DLD1 (cell line): Measurements from ENCODE around the gene GPR143.
"Not testable (repeated sequence)": the region's sequence is repeated elsewhere in the genome, so short reads cannot be mapped to it uniquely, and the experiment has no call there.

Experiments
- in situ Hi-C: cut with HindIII; loops from 2 replicates; pipeline ENCODE4 v1.10.0; 2017; ENCODE audit warnings: low sequenced_read_pairs

Gene GPR143

GRCh38 chrX:9770319-9770718, 4.7 kb upstream of the GPR143 start:
- in situ Hi-C loops, result no loop called here

GRCh38 chrX:9768321-9768839, 2.7 kb upstream of the GPR143 start:
- in situ Hi-C loops, result not testable (repeated sequence)

- in situ Hi-C loops, result no loop called here
Measured at GRCh38 chrX:9767375-9767774, 1.7 kb upstream of the GPR143 start.

DNA sequence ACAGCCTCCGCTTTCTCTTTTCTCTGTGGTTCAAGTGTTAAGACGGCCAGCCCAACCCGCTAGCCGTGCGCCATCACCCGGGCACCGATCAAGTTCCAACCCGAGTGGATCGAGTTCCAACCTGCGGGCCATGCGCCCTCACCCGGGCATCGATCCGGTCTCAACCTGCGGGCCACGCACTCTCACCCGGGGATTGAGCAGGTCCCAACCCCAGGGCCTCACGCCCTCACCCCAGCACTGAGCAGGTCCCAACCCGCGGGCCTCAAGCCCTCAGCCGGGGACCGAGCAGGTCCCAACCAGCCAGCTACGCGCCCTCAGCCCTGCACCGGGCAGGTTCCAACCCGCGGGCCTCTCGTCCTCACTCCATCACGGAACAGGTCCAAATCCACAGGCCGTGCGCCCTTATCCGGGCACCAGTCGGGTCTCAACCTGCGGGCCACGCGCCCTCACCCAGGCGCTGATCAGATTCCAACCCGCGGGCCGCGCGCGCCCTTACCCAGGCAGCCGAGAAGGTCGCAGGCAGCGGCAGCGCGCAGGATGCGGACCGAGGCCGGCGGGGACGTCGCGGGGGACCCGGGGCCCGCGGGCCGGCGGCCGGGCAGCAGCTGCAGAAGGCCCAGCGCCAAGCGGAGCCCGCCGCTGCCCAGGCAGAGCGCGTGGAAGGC, 443 bp downstream of the GPR143 start:
- in situ Hi-C loops, result no loop called here

DNA sequence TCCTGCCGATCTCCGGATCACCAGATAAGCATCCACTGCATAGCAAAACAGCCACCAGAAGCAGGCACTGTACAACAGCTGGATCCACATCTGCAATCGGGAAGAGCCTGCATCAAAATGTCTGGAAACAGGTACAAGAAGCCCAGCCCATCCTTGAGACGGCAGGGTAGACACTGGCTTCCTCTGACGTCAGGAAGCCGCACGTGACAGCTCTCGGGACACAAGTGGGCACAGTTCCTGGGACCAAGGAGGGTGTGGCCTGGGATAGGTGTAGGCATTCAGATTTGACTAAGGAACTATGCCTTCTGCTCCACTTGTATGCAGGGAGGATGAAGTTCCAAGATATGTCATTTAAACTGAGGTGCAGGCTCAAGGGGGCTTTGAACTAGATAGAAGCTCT, 6.3 kb downstream of the GPR143 start:
- in situ Hi-C loops, result no loop called here

DNA sequence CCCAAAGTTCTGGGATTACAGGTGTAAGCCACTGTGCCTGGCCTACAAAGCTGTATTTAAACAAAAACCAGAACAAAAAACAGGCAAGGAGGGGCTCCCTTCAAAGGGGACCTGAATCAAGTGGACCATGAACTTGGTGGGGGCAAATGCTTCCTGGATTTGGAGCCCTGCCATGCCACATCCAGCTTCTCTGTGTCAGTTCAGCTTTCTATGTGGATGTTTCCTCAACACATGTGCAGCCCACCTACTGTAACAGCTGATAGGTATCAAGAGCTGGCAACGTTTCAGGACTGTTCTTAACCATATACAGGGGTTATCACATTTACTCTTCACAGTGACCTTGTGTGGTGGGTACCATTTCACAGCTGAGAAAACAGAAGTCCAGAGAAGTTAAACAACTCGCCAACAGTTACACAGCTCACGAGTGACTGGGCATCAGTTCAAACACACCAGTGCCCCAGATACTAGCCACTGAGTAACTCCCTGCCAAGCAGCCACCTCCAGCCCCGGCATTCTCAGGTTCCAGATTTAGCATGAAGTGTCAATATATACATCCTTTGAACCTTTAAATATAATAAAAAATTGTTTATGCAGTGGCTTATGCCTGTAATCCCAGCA, 7.5 kb downstream of the GPR143 start:
- in situ Hi-C loops, result no loop called here

DNA sequence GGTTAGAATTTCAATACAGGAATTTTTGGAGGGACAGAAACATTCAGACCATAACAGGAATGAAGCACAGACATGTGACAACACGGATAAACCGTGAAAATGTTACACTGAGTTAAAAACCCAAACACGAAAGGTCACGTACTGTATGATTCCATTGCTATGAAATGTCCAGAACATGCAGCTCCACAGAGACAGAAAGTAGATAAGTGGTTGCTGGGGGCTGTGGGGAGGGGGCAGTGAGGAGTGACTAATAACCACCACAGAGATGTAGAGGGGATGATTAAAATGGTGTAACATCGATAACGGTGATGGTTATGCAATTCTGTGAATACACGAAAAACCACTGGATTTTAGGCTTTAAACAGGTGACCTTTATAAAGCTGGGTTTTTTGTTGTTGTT, 8.3 kb downstream of the GPR143 start:
- in situ Hi-C loops, result no loop called here

- in situ Hi-C loops, result no loop called here
Measured at GRCh38 chrX:9749146-9749692, 16.4 kb downstream of the GPR143 start.

GRCh38 chrX:9747644-9748043, 18.0 kb downstream of the GPR143 start:
- in situ Hi-C loops, result no loop called here

GRCh38 chrX:9746148-9746888, 19.3 kb downstream of the GPR143 start:
- in situ Hi-C loops, result no loop called here

DNA sequence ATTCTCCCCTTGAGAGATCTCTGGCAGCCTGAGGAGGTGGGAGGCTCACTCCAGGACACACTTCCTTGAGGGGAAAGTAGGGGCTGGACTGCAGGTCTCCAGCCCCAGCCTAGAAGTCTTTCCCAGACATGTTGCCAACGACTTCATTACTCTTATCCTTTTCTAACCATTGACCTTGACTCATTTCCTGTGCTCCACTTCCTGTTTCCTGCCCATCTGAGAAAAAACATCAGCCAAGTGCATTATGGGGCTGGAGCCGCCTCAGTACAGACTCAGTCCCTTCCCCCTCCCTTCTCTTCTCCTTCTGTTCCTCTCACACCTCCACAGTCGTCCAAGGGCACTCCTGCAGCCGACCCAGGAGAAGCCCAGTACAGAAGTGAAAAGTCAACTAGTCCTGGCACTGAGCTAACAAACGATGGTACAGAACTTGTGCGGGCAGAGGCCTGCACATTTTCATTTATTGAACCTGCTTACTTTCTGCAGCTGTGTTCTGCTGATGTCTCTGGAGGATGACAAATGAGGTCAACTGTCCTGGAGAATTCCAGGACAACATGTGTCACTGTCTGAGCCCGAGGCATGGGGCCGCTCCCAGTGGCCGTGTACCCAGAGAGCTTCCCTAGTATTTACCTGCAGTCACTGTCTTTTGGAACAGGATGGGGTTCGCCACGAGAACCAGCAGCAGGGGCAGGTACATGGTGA, 20.1 kb downstream of the GPR143 start:
- in situ Hi-C loops, result no loop called here

GRCh38 chrX:9739130-9739529, 26.5 kb downstream of the GPR143 start:
- in situ Hi-C loops, result no loop called here

DNA sequence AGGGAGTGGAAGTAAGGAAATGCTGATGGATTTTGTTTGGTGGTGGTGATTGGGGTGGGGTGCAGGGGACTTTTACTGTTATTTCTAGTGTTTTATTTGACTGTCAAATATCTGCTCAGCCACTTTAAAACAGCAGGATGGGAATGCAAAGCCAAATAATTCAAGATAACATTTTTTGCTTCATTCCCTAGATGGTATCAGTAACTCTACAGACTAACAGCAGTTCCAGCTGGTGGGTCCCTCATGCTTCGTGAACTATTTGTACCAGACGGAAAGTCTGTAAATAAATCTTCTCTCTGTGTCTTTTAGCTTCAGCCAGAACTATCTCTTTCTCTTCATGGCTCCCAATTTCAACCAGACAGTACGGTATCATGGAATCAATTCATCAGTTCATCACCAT, 27.5 kb downstream of the GPR143 start:
- in situ Hi-C loops, result no loop called here

- in situ Hi-C loops, result no loop called here
Measured at GRCh38 chrX:9737363-9737762, 28.3 kb downstream of the GPR143 start.

DNA sequence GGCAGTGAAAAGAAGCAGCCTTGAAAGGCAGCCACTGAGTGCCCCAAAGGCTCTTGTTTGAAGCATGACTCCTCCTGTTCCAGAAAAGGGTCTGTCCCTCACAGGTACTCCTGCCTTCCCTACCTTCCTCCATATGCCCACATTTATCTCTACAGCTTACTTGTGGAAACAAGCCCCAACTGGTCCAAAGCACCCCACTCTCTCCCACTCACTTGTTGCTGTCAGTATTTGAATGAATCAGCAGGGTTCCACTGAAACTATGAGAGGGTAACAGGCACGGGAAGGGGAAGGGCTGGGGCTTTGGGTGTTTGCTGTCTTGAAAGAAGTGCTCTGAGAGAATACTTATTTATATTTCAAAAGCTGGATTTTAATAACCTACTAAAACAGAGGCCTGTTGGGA, 34.9 kb downstream of the GPR143 start:
- in situ Hi-C loops, result no loop called here

DNA sequence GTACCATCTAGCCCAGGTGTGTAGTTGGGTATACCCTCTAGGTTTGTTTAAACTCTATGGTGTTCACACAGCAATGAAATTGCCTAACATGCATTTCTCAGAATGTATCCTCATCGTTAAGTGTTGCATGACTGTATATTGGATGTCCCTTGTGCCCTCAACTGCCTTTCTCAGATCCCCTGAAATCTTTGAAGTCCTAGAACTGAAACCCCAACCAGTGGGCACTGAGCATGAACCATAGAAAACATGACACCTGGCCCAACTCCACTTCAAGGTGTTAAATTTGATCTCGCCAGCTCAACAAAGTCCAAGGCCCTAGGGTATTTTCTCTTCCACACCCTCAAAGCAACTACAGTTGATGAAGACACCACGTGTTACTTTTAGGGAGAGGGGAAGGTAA, 35.6 kb downstream of the GPR143 start:
- in situ Hi-C loops, result no loop called here

DNA sequence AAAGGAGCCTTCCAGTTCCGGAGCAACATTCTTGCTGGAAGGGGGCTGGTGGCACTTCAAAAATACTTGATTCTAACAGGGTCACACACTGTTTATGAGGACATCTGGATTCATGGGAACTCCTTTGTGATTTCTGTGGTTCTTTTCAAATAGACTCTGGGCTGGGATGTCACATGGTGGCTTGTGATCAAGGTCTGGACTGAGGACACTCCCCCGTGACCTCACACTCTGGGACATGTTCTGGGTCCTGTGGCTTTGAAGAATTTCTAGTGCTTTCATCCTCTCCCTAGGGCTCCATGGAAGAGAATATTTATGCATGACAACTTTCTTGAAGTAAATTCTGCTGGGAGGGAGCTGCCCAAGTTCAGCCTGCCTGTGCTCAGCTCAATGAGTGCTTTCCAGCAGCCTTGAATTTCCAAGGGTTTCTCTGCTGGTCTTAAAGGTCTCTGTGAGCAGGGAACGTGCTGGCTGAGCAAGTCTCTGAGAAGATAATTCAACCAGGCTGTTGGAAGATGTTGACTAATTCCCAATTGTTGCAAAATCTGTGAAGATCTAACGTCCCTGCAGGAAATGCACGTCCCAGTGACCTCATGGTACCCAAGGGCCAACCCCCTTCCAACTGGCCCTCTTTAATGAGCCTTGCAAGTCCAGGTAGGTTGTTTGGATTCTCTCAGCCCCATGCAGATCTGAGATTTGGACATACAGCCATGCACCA, 36.3 kb downstream of the GPR143 start:
- in situ Hi-C loops, result no loop called here

- in situ Hi-C loops, result no loop called here
Measured at GRCh38 chrX:9728261-9728660, 37.4 kb downstream of the GPR143 start.

DNA sequence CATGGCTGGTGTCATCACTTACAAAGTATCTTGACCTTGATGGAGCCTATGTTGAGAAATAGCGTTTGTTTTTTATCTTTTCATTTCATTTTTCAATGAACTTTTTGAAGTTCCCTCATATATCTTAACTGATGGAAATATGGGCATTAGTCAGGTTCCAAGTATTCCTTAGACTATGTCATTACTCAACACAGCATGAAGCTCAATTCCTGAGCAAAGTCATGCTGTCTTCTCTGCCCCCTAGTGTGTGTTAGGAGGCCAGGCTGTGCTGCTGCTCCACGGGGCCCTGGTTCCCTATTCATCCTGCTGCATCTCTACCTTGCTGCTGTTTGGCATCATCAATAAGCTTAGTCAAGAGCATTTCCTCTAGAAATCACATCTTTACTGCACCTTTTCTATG, 40.9 kb downstream of the GPR143 start:
- in situ Hi-C loops, result no loop called here

GRCh38 chrX:9717376-9717775, 48.3 kb downstream of the GPR143 start:
- in situ Hi-C loops, result no loop called here
